GM21515 (cell line): ENCODE results near the gene ABLIM2.

Experiments
- ATAC-seq: cut with Tn5 transposase; IDR thresholded peaks from one replicate; pipeline ENCODE4 v1.9.1; 2021; ENCODE audit not compliant: unreplicated experiment

The ABLIM2 gene

GRCh38 chr4:8158710-8159536 is at the start of gene ABLIM2:
ABLIM2 (minus strand) TSS chr4:8158813; CDS start chr4:8158689, 124 bp downstream.
- peak; percentile 98 for ATAC-seq

GRCh38 chr4:8207314-8207713 is 48.7 kb upstream of the ABLIM2 start:
- no peak for ATAC-seq

GRCh38 chr4:8205749-8206611 is 47.4 kb upstream of the ABLIM2 start:
- no peak for ATAC-seq

- ATAC-seq = no peak
These were observed 46.7 kb upstream of the ABLIM2 start for GRCh38 chr4:8205241-8205707.

GRCh38 chr4:8204576-8205227 is 46.1 kb upstream of the ABLIM2 start:
- no peak for ATAC-seq

- no peak for ATAC-seq
These were observed 45.2 kb upstream of the ABLIM2 start for GRCh38 chr4:8203817-8204216.

GRCh38 chr4:8203052-8203401 is 44.4 kb upstream of the ABLIM2 start:
- no peak for ATAC-seq

GRCh38 chr4:8202108-8203051 is 43.8 kb upstream of the ABLIM2 start:
- ATAC-seq = no peak

- peak; percentile 46 for ATAC-seq
These were observed 42.7 kb upstream of the ABLIM2 start for GRCh38 chr4:8201321-8201781.

- ATAC-seq = no peak
These were observed 41.8 kb upstream of the ABLIM2 start for GRCh38 chr4:8200302-8200975.

GRCh38 chr4:8199594-8200301 is 41.1 kb upstream of the ABLIM2 start:
- ATAC-seq = no peak

- ATAC-seq = peak; percentile 77
These were observed 40.4 kb upstream of the ABLIM2 start, which contains the start of gene SH3TC1 for GRCh38 chr4:8198906-8199593. SH3TC1 (plus strand) TSS chr4:8199290; CDS start chr4:8205195, 5,905 bp downstream.

GRCh38 chr4:8198206-8198905 is 39.7 kb upstream of the ABLIM2 start:
- ATAC-seq = peak; percentile 1

- no peak for ATAC-seq
These were observed 38.9 kb upstream of the ABLIM2 start for GRCh38 chr4:8197521-8197920.

GRCh38 chr4:8195841-8196458 is 37.3 kb upstream of the ABLIM2 start:
- no peak for ATAC-seq

GRCh38 chr4:8195431-8195830 is 36.8 kb upstream of the ABLIM2 start:
- no peak for ATAC-seq
